ENCODE results near the gene GATAD2A. TPM values are rescaled to one million over a fixed set of nuclear protein-coding genes. Genes with fewer than 3 reads are reported as not detected.

The GATAD2A gene
- total RNA-seq, 2 donors from 2014 or later: 100 to 126 TPM

DNA sequence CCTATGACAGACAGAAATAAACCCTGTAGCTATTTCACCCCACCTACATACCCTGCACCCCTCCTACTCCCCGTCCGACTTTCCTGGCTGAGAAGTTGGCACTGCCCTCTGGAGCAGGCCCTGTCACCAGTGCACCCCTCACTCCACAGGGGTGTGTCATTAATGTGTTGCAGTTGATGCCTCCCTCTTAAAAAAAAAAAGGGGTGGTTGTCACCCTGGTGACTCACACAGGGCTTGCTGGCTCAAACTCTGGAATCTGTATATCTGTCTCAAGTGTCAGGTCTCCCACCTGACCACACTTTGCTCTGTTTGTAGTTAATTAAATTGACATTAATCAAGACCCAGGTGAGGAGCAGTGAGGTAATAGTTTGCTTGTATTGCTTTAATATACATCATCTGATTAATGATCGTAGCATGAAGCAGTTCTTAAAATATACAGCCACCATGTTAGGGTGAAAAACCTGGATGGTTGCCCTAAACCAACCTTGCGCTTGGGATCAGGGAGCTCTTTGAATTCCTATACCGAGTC, 2.0 kb upstream of the GATAD2A start:
- peaks cover 1 to 2% of the 10 kb centered on the region in 2 donors for H3K36me3 Mint-ChIP-seq (ENCODE audit: insufficient read depth in 2 of 2)
- H3K27ac Mint-ChIP-seq: peak overlapping the region; percentile 21
- peak overlapping the region; percentile 41 to 50 for H3K4me3 Mint-ChIP-seq

GRCh38 chr19:19405971-19406877, 749 bp downstream of the GATAD2A start:
- DNase-seq (peak; percentile 77 to 79), ATAC-seq (replicated peaks in 1 of 2) (peak; percentile 25 to 33)
- Mint-ChIP-seq H3K27ac (peak overlapping the region; percentile 95), H3K36me3 (ENCODE audit: insufficient read depth in 2 of 2) (peaks cover 1 to 2% of the 10 kb centered on the region in 2 donors), H3K4me3 (peak overlapping the region; percentile 86 to 99), H3K9me3 (no peaks in the 10 kb centered on the region), H3K27me3 (ENCODE audit: low read depth) (no peaks in the 10 kb centered on the region), H3K4me1 (ENCODE audit: low read depth) (peaks cover 82% of the 10 kb centered on the region)

More for the DNA sequence above, 2.0 kb upstream of the GATAD2A start:
- DNase-seq: peak; percentile 30 to 32
- ATAC-seq (replicated peaks in 1 of 2): peak in 1 of 2 donors; percentile 16
- Mint-ChIP-seq H3K9me3 (no peaks in the 10 kb centered on the region), H3K4me1 (ENCODE audit: low read depth) (peaks cover 67% of the 10 kb centered on the region), H3K27me3 (ENCODE audit: low read depth) (no peaks in the 10 kb centered on the region)

DNA sequence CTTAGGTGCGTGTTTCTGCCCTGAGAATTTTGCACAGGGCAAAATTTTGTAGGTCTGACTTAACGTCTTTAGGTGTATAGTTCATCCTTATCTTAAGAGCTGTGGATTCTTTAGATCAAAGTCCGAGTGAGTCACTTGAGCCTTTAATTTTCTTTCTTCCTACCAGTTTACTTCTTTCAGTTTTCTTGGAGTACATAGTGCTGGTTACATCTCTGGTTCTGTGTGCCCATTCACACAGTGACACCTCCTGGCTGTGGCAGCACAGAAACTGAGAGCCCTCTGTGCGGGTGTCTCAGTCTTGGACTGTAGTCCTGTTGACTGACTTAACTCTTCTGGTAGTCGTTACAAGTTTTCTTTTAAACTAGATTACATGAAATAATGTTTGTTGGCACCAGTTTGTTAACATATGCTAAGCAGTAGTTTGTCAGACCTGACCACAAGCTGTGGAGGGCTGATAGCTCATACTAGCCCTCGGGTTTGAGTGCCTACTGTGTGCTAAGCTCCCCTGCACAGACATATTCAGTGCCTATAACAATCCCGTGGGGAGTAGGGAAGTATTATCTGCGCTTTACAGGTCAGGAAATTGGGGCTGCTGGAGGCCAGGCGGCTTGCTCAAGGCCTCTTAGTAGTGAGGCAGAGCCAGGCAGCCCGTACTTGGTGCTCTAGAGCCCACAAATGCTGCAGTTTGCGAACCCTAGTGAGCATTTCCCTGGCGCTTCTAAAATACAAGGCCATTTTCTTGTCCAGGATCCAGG, 1.6 kb downstream of the GATAD2A start:
- Mint-ChIP-seq H3K36me3 (ENCODE audit: insufficient read depth in 2 of 2) (peaks cover 1 to 2% of the 10 kb centered on the region in 2 donors), H3K4me1 (ENCODE audit: low read depth) (peaks cover 79% of the 10 kb centered on the region), H3K27me3 (ENCODE audit: low read depth) (no peaks in the 10 kb centered on the region), H3K27ac (peak overlapping the region; percentile 95), H3K4me3 (peak overlapping the region; percentile 86 to 99), H3K9me3 (no peaks in the 10 kb centered on the region)
- peak; percentile 45 to 55 for ATAC-seq (replicated peaks in 1 of 2)
- DNase-seq: peak; percentile 62 to 72

DNA sequence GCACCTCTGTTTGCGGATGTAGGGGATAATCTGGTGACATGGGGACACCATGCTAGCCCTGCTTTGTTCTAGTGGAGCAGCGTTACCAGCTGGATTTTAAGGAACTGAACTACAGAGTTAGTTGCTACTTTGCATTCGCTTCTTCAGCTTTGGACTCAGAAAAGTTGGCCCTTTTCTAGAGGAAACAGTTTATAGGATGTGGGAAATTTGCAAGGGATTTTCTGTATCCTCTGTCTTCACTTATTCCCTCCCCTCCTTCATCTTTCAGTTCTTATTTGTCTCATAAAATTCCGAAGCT, 2.1 kb downstream of the GATAD2A start:
- Mint-ChIP-seq H3K27ac (no peak overlapping the region), H3K36me3 (ENCODE audit: insufficient read depth in 2 of 2) (peaks cover 1 to 2% of the 10 kb centered on the region in 2 donors), H3K4me1 (ENCODE audit: low read depth) (peaks cover 84% of the 10 kb centered on the region), H3K9me3 (no peaks in the 10 kb centered on the region), H3K27me3 (ENCODE audit: low read depth) (no peaks in the 10 kb centered on the region), H3K4me3 (peak overlapping the region; percentile 86 to 99)
- ATAC-seq (replicated peaks in 1 of 2): no peak
- DNase-seq: no peak

- H3K4me3 Mint-ChIP-seq: peak overlapping the region; percentile 72 to 77
- ATAC-seq (replicated peaks in 1 of 2) (no peak), DNase-seq (no peak)
- peak overlapping the region; percentile 76 for H3K27ac Mint-ChIP-seq
- peaks cover 3 to 4% of the 10 kb centered on the region in 2 donors for H3K36me3 Mint-ChIP-seq (ENCODE audit: insufficient read depth in 2 of 2)
- H3K27me3 Mint-ChIP-seq (ENCODE audit: low read depth): no peaks in the 10 kb centered on the region
- no peaks in the 10 kb centered on the region for H3K9me3 Mint-ChIP-seq
- peaks cover 84% of the 10 kb centered on the region for H3K4me1 Mint-ChIP-seq (ENCODE audit: low read depth)
These were observed 3.7 kb downstream of the GATAD2A start for GRCh38 chr19:19409205-19409604.

GRCh38 chr19:19409631-19410030, 4.2 kb downstream of the GATAD2A start:
- Mint-ChIP-seq H3K27me3 (ENCODE audit: low read depth) (no peaks in the 10 kb centered on the region), H3K27ac (peak overlapping the region; percentile 76), H3K36me3 (ENCODE audit: insufficient read depth in 2 of 2) (peaks cover 3 to 4% of the 10 kb centered on the region in 2 donors), H3K4me3 (peak overlapping the region; percentile 72 to 77), H3K4me1 (ENCODE audit: low read depth) (peaks cover 84% of the 10 kb centered on the region), H3K9me3 (no peaks in the 10 kb centered on the region)
- ATAC-seq (replicated peaks in 1 of 2) (no peak), DNase-seq (no peak)

- Mint-ChIP-seq H3K27me3 (ENCODE audit: low read depth) (no peaks in the 10 kb centered on the region), H3K4me1 (ENCODE audit: low read depth) (peaks cover 82% of the 10 kb centered on the region), H3K36me3 (ENCODE audit: insufficient read depth in 2 of 2) (peaks cover 4% of the 10 kb centered on the region in 2 donors), H3K27ac (peak overlapping the region; percentile 36), H3K4me3 (peak overlapping the region; percentile 33 to 54), H3K9me3 (no peaks in the 10 kb centered on the region)
- DNase-seq (peak; percentile 48 to 60), ATAC-seq (replicated peaks in 1 of 2) (peak; percentile 79 to 83)
These were observed 5.4 kb downstream of the GATAD2A start for GRCh38 chr19:19410553-19411550.

GRCh38 chr19:19416280-19416679, 10.8 kb downstream of the GATAD2A start:
- peaks cover 75% of the 10 kb centered on the region for H3K4me1 Mint-ChIP-seq (ENCODE audit: low read depth)
- no peak for DNase-seq
- no peaks in the 10 kb centered on the region for H3K27me3 Mint-ChIP-seq (ENCODE audit: low read depth)
- ATAC-seq (replicated peaks in 1 of 2): no peak
- H3K27ac Mint-ChIP-seq: no peak overlapping the region
- H3K4me3 Mint-ChIP-seq: no peak overlapping the region
- H3K9me3 Mint-ChIP-seq: peaks cover 0 to 2% of the 10 kb centered on the region in 2 donors
- H3K36me3 Mint-ChIP-seq (ENCODE audit: insufficient read depth in 2 of 2): peaks cover 4 to 6% of the 10 kb centered on the region in 2 donors

DNA sequence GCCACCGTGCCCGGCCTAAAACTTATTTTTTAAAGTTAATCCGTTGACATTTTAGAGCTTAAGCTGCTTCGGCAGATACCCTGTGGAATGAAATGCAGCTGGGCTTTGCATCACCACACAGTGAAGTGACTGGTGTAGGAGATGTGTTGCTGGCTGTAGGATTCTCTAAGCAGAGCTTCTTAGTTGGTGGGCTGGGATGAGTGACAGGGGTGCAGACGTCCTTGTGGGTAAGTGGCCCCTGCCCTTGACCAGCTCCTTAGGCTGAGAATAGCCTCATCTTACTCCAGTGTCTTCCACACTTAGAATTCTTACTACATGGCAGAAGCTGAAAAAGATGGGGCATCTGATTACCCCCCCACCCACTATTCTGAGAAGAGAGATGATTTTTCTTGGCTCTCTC, 11.6 kb downstream of the GATAD2A start:
- Mint-ChIP-seq H3K4me3 (no peak overlapping the region), H3K36me3 (ENCODE audit: insufficient read depth in 2 of 2) (peaks cover 4 to 6% of the 10 kb centered on the region in 2 donors), H3K4me1 (ENCODE audit: low read depth) (peaks cover 79% of the 10 kb centered on the region), H3K27me3 (ENCODE audit: low read depth) (no peaks in the 10 kb centered on the region), H3K27ac (no peak overlapping the region), H3K9me3 (peaks cover 0 to 2% of the 10 kb centered on the region in 2 donors)
- ATAC-seq (replicated peaks in 1 of 2) (no peak), DNase-seq (no peak)

DNA sequence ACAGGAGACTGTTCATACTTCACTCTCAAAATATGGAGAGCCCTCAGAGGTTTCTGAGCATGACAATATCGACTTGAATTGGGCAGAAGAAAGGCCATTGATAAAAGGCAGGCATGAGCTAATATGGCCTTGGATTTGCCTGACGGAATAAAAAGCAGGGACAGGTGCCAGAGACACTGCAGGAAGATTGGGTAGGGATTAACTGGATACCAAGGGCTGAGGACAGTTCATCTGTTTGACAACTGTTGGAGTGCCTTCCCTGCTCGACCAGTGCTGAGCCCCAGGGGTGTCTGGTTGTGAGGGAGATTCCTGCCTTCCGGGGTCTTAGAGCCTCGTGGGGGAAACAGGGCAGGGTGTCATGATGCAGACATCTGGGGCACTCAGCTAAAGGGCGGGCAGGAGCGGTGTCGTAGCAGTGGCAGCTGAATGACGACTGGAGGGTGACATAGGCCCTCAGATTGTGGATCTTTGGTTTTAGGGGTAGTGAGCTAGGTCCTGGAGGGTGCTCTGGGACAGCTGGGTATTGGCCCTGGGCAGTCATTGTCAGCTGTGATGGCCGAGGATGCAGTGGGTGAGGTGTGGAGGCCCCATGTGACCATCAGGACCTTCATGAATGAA, 12.3 kb downstream of the GATAD2A start:
- no peak for ATAC-seq (replicated peaks in 1 of 2)
- Mint-ChIP-seq H3K27ac (no peak overlapping the region), H3K27me3 (ENCODE audit: low read depth) (no peaks in the 10 kb centered on the region), H3K4me3 (peak overlapping the region in 1 of 2 donors; percentile 52), H3K9me3 (peaks cover 0 to 2% of the 10 kb centered on the region in 2 donors), H3K36me3 (ENCODE audit: insufficient read depth in 2 of 2) (peaks cover 6% of the 10 kb centered on the region in 2 donors), H3K4me1 (ENCODE audit: low read depth) (peaks cover 80% of the 10 kb centered on the region)
- DNase-seq: no peak

DNA sequence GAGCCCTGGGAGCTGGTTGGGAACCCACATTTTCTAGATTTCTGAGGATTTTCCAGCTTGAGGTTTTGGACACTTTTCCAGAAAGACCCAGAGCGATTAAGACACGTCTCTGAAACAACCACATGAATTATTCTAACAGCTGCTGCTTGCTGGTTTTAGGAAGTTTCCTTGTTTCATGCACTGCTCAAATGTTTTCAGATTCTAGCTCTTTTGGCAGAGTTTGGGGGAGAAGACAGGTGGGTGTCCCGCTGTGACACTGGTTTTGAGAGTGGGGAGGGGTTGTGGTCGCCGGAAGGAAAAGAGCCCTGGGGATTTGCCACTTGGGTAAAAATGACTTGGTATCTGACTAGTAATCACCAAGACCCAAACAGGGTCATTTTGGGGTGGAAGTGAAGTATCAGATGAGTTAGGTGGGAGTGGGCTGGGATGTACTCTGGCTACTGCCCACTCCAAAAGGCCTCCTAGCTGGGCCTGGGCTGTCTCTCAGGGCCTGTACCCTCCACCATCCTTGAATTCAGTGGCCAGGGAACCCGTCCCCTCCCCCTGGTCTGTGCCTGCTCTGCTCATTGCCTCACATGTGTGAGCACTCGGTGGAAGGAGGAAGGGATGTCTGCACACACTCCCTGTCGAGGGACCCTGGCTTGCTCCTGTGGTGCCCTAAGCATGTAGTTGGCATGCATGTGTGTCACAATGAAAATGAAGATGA, 13.2 kb downstream of the GATAD2A start:
- peak in 1 of 2 donors; percentile 13 for ATAC-seq (replicated peaks in 1 of 2)
- no peak overlapping the region for H3K27ac Mint-ChIP-seq
- peaks cover 0 to 2% of the 10 kb centered on the region in 2 donors for H3K9me3 Mint-ChIP-seq
- H3K4me1 Mint-ChIP-seq (ENCODE audit: low read depth): peaks cover 77% of the 10 kb centered on the region
- peaks cover 4 to 6% of the 10 kb centered on the region in 2 donors for H3K36me3 Mint-ChIP-seq (ENCODE audit: insufficient read depth in 2 of 2)
- no peaks in the 10 kb centered on the region for H3K27me3 Mint-ChIP-seq (ENCODE audit: low read depth)
- H3K4me3 Mint-ChIP-seq: peak overlapping the region; percentile 24 to 52
- peak in 1 of 2 donors; percentile 16 for DNase-seq
